Ovary (tissue), 9 donors: Measurements from ENCODE around the gene CACNB2. TPM values are rescaled to one million over a fixed set of nuclear protein-coding genes. Genes with fewer than 3 reads are reported as not detected.
"Not testable (repeated sequence)": the region's sequence is repeated elsewhere in the genome, so short reads cannot be mapped to it uniquely, and the experiment has no call there.

Experiments
- DNase-seq, 5 donors: peaks; one replicate each; pipeline ENCODE4 v3.0.0-alpha.2; 2019 to 2020
- H3K27ac ChIP-seq, 2 donors: fragments of 200-600 bp; one replicate each; pipeline versions ENCODE4 v1.5.1 to v1.8.0; 2019 to 2022
- H3K27me3 ChIP-seq: fragments of 200-600 bp; one replicate; pipeline ENCODE4 v1.8.0; 2022
- H3K36me3 ChIP-seq: fragments of 200-600 bp; sonication (generic); one replicate; pipeline ENCODE4 v1.5.1; 2019
- H3K4me1 ChIP-seq: one replicate; pipeline ENCODE4 v1.8.1; 2013; ENCODE audit warnings: mild to moderate bottlenecking, moderate library complexity; ENCODE audit not compliant: insufficient read depth
- H3K4me3 ChIP-seq: fragments of 200-600 bp; sonication (generic); one replicate; pipeline ENCODE4 v1.5.1; 2017
- H3K9me3 ChIP-seq, 2 donors: fragments of 200-600 bp in 1 of 2; sonication (generic) in 1 of 2; one replicate each; pipeline versions ENCODE4 v1.5.1 to v1.8.1; 2013 to 2019; ENCODE audit warnings: mild to moderate bottlenecking in 1 of 2, moderate library complexity in 1 of 2
- CTCF ChIP-seq, 3 donors: fragments of 450-650 bp in 2 of 3; fragments of 200-600 bp in 1 of 3; IDR thresholded peaks; one replicate each; pipeline versions ENCODE4 v1.5.1 to v1.8.0; 2016 to 2022; ENCODE audit warnings: antibody characterized with exemption in 3 of 3, mild to moderate bottlenecking in 1 of 3
- EP300 ChIP-seq: sonication (generic); formaldehyde crosslinking; IDR thresholded peaks from one replicate; pipeline ENCODE4 v1.6.1; 2017; ENCODE audit warnings: antibody characterized with exemption
- POLR2A ChIP-seq: fragments of 450-650 bp; IDR thresholded peaks from one replicate; pipeline ENCODE4 v1.6.1; 2017; ENCODE audit warnings: antibody characterized with exemption, mild to moderate bottlenecking, moderate library complexity
- WGBS, 3 donors: extraction: QIAGEN DNeasy Blood & Tissue Kit in 1 of 3; methylation state at CpG; one replicate each; pipeline versions ENCODE4 v1.1.5 to v1.1.7; 2013 to 2017; 5-methylcytosine and 5-hydroxymethylcytosine counted together
- intact Hi-C, 4 donors: fragments of 100-400 bp; cut with DNase I; formaldehyde crosslinking; loops; one replicate each; pipeline versions ENCODE4 v1.11.0 to v1.15.1; 2022 to 2023
- polyA plus RNA-seq, 2 donors: library from polyadenylated mRNA; stranded (reverse); fragments of 200-250 nt in 1 of 2; fragments of 350-450 nt in 1 of 2; fragmentation: Illumina TruSeq in 1 of 2; extraction: RNeasy Lipid Tissue Mini Kit (QIAGEN cat#74804) in 1 of 2; gene quantifications; one replicate each; pipeline ENCODE4 v1.2.3, GENCODE V29; 2013 to 2014
- total RNA-seq, 7 donors: library from RNA; depleted of rRNA in 2 of 7; stranded (reverse); fragments of >200 nt in 2 of 7; fragmentation: NEBNext Ultra II Directional in 3 of 7; extraction: Animal tissue kit (Norgen Biotek cat#: 25700) in 3 of 7; gene quantifications; one replicate each; pipeline versions ENCODE4 v1.1.0 to v1.2.4, GENCODE V29; 2016 to 2023
- donor health status: DM: no; HTN: no; CAD: no; lungs with moderate emphysema.
- donor health status: DM: no; HTN: no; CAD: no.
- donor health status: Bipolar disorder and iron deficiency.
- donor health status: DM: yes; HTN: yes; CAD: no.
- donor health status: DM: no; HTN: no; CAD: no.
- donor health status: DM: yes; HTN: yes; CAD: no.

Gene CACNB2
- total and polyA plus RNA-seq, 9 donors = 8.9 to 60.9 (median 23.8) TPM

- TF ChIP-seq EP300 (no peak), CTCF (IDR thresholded peaks at IDR 0.05) (no peak), POLR2A (no peak)
- no peak for DNase-seq
- Histone ChIP-seq H3K9me3 (no peaks in the 10 kb centered on the region), H3K4me3 (no peak overlapping the region), H3K27ac (no peak overlapping the region), H3K4me1 (no peaks in the 10 kb centered on the region), H3K27me3 (no peaks in the 10 kb centered on the region), H3K36me3 (no peaks in the 10 kb centered on the region)
- intact Hi-C loops = no loop called here
- 83 to 85% (median 85%) methylated on average over 4 of the region's 4 CpGs for WGBS, 3 donors
Observed at GRCh38 chr10:18439601-18440000, 299.4 kb downstream of the CACNB2 start.

- 85 to 88% (median 87%) methylated on average over 6 of the region's 6 CpGs for WGBS, 3 donors
- H3K4me3 ChIP-seq, DNase-seq, intact Hi-C loops, H3K4me1 ChIP-seq, H3K36me3 ChIP-seq, H3K9me3 ChIP-seq, H3K27me3 ChIP-seq, H3K27ac ChIP-seq: not testable (repeated sequence)
Observed at GRCh38 chr10:18445635-18446034, 305.4 kb downstream of the CACNB2 start.

GRCh38 chr10:18446205-18446604 is 306.0 kb downstream of the CACNB2 start:
- Histone ChIP-seq H3K36me3 (no peaks in the 10 kb centered on the region), H3K9me3 (no peaks in the 10 kb centered on the region), H3K27ac (no peak overlapping the region), H3K27me3 (no peaks in the 10 kb centered on the region), H3K4me1 (peaks cover 2% of the 10 kb centered on the region), H3K4me3 (no peak overlapping the region)
- TF ChIP-seq EP300 (no peak), CTCF (IDR thresholded peaks at IDR 0.05) (no peak), POLR2A (no peak)
- no peak for DNase-seq
- intact Hi-C loops = no loop called here

- Histone ChIP-seq H3K27me3 (no peaks in the 10 kb centered on the region), H3K4me3 (no peak overlapping the region), H3K4me1 (peaks cover 2% of the 10 kb centered on the region), H3K36me3 (no peaks in the 10 kb centered on the region), H3K9me3 (no peaks in the 10 kb centered on the region), H3K27ac (no peak overlapping the region)
- 42 to 61% (median 43%) methylated on average over 7 of the region's 7 CpGs for WGBS, 3 donors
- intact Hi-C loops = no loop called here
- DNase-seq = no peak
- TF ChIP-seq POLR2A (no peak), CTCF (IDR thresholded peaks at IDR 0.05) (no peak)
Observed at GRCh38 chr10:18449611-18450026, 309.4 kb downstream of the CACNB2 start.

- 89 to 91% (median 90%) methylated on average over 6 of the region's 6 CpGs for WGBS, 3 donors
- no peak overlapping the region for H3K4me3 ChIP-seq
- intact Hi-C loops = no loop called here
- DNase-seq = no peak
- TF ChIP-seq CTCF (IDR thresholded peaks at IDR 0.05) (no peak), EP300 (no peak), POLR2A (no peak)
- H3K9me3 ChIP-seq = no peaks in the 10 kb centered on the region
- peaks cover 2% of the 10 kb centered on the region for H3K4me1 ChIP-seq
- H3K36me3 ChIP-seq = no peaks in the 10 kb centered on the region
- no peak overlapping the region for H3K27ac ChIP-seq
- H3K27me3 ChIP-seq = no peaks in the 10 kb centered on the region
Observed at GRCh38 chr10:18450298-18450697, 310.1 kb downstream of the CACNB2 start.
